Activated CD8-positive, alpha-beta memory T cell treated with anti-CD3 and anti-CD28 coated beads, Interleukin-2, amount 50 U/mL, for 1 hour (primary cell): ENCODE results near the gene CNDP1.
A peak's percentile ranks its signal among the peaks of the same experiment; 100 is the strongest.
"Not testable (repeated sequence)": the region's sequence is repeated elsewhere in the genome, so short reads cannot be mapped to it uniquely, and the experiment has no call there.

Experiments used
- DNase-seq: peaks from one replicate; pipeline ENCODE4 v3.0.0-alpha.2; 2020; ENCODE audit errors: extremely low read depth

The CNDP1 gene

GRCh38 chr18:74546751-74547530, 12.6 kb downstream of the CNDP1 start:
- no peak for DNase-seq

- no peak for DNase-seq
These were observed 13.6 kb downstream of the CNDP1 start for GRCh38 chr18:74547860-74548259.

- no peak for DNase-seq
These were observed 15.3 kb downstream of the CNDP1 start for GRCh38 chr18:74549591-74550104.

- no peak for DNase-seq
These were observed 16.6 kb downstream of the CNDP1 start for GRCh38 chr18:74550886-74551285.

- no peak for DNase-seq
These were observed 17.2 kb downstream of the CNDP1 start for GRCh38 chr18:74551452-74551851.

- DNase-seq, result peak; percentile 39
These were observed 17.7 kb downstream of the CNDP1 start for GRCh38 chr18:74551936-74552555.

- no peak for DNase-seq
These were observed 21.8 kb downstream of the CNDP1 start for GRCh38 chr18:74556126-74556525.

GRCh38 chr18:74558096-74558495, 23.8 kb downstream of the CNDP1 start:
- DNase-seq, result no peak

GRCh38 chr18:74562131-74562730, 27.9 kb downstream of the CNDP1 start:
- no peak for DNase-seq

- no peak for DNase-seq
These were observed 28.5 kb downstream of the CNDP1 start for GRCh38 chr18:74562775-74563174.

- no peak for DNase-seq
These were observed 29.7 kb downstream of the CNDP1 start for GRCh38 chr18:74563999-74564398.

- DNase-seq, result not testable (repeated sequence)
These were observed 30.9 kb downstream of the CNDP1 start for GRCh38 chr18:74565164-74565563.

- DNase-seq, result not testable (repeated sequence)
These were observed 31.7 kb downstream of the CNDP1 start for GRCh38 chr18:74565993-74566392.

GRCh38 chr18:74567822-74568221, 33.5 kb downstream of the CNDP1 start:
- DNase-seq, result no peak

- no peak for DNase-seq
These were observed 35.1 kb downstream of the CNDP1 start for GRCh38 chr18:74569401-74569800.

- no peak for DNase-seq
These were observed 36.0 kb downstream of the CNDP1 start for GRCh38 chr18:74570266-74570665.

- no peak for DNase-seq
These were observed 37.8 kb downstream of the CNDP1 start for GRCh38 chr18:74571895-74572680.

GRCh38 chr18:74573053-74573452, 38.8 kb downstream of the CNDP1 start:
- DNase-seq, result no peak

GRCh38 chr18:74574916-74575315, 40.6 kb downstream of the CNDP1 start:
- no peak for DNase-seq

GRCh38 chr18:74577019-74577418, 42.7 kb downstream of the CNDP1 start:
- DNase-seq, result no peak

- no peak for DNase-seq
These were observed 45.3 kb downstream of the CNDP1 start for GRCh38 chr18:74579496-74580065.

GRCh38 chr18:74582642-74583041, 48.3 kb downstream of the CNDP1 start:
- DNase-seq, result no peak
